RPMI7951 (cell line): Measurements from ENCODE around the gene ATP5F1D. TPM values are rescaled to one million over a fixed set of nuclear protein-coding genes. Genes with fewer than 3 reads are reported as not detected.

Experiments used
- DNase-seq: peaks from one replicate; pipeline ENCODE4 v3.0.0-alpha.2; 2012; ENCODE audit warnings: low read depth
- total RNA-seq: library from RNA; depleted of rRNA; stranded (reverse); fragments of >200 nt; shearing (Covaris generic); gene quantifications from 2 replicates; pipeline ENCODE4 v1.2.3, GENCODE V29; 2014; rRNA removed

Gene ATP5F1D
- total RNA-seq, 1 experiment from 2014 or later, result 41.8 TPM

DNA sequence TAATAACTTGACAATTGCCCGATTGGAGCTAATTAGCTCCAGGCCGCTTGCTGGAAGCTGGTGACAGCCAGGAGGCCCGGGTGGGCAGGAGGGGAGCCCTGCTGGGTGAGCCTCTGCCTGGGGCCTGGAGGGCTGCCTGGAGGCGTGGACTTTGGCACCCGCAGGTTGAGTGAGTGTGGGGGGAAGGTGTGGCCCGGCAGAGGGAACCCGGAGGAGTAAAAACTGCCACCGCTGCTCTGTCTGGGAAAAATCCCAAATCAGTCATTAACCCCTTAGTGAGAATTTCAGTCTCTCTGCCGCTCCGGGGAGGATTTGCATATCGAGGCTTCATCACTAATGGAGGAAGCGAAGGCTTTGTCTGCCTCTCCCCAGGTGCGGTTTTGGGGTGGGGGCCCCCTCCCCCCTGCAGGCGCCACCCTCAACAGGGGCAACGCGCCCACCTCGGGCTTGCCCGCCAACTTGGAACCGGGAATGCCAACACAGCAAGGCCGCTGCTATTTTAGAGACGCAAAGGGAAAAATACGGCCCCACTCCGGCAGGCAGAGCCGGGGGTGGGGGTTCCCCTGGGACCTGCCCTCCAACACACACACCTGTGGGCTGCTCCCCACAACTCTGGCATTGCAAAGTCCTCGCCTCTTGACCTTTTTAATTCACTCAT lies 50.3 kb downstream of the ATP5F1D start:
- DNase-seq, result no peak

DNA sequence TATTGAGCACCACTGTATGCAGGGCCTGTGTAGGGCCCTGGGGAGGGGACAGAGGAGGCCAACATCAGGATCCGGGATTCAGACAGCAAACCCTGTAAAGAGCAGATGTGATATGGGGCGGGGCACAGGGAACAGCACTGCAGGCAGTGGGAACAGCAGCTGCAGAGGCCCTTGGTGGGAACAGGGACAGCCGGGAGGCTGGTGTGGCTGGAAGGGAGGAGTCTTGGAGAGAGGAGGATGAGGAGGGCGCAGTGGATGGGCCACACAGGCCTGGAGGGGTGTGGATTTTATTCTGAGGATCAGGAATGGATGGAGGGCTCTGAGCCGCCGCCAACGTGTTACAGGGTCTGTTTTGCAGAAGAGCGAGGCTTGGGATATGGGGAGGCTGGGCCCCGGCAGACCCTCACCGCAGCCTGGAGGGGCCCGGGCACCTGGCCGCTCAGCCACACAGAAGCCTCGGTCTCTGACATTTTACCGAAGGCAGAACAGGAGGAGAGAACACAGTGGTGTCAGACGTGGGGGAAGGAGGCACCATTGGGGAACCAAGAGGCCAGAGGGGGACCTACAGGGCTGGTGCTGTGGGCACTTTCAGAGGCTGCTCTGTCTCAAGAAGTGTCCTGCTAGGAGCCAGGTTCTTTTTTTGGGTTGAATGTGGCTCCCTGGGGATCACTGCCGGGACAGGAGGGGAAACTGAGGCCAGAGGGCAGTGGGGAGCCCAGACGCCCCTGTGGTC lies 51.0 kb downstream of the ATP5F1D start:
- no peak for DNase-seq

DNA sequence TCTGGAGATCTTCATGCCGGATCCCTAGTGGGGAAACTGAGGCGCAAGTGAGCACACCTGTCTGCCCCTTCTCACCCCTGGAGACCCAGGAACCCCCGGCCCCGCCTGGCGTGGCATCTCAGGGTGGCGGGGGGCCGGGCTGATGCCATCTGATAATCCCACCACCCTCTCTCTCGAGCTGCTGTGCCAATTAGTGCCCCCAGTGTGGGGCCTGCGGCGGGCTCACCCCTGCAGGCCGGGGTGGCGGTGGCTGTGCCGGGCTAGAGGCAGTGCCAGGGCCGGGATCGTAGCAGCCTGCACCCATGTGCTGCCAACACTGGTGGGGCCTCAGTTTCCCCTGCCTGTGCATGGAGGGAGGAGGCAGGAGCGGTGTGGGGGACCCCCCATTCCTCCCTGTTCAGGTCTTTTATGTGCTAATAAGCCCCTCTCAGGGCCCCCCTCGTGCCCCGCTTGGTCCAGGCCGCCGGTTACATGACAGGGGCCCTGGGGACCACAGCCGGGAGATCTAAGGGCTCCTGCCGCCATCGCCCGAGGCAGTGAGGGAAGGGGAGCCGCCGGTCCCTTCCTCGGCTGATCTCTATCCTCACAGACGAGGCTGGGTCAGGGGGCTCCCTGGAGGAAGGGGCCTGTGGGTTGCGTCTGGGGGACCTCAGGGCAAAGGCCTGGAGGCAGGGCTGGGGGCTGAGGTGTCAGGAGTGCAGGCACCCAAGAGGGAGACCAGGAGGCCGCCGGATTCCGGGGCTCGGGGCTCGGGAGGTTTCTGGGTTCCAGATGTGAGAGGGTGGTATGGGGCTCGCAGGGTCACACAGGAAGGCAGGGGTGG lies 52.4 kb downstream of the ATP5F1D start:
- DNase-seq, result no peak

Other genes with a start within 250 kb of the ATP5F1D start
- 0.20 and 0.24 TPM in 2 replicates for gene GRIN3B, start 241.3 kb upstream of the ATP5F1D start, total RNA-seq
- gene TMEM259, start 220.6 kb upstream of the ATP5F1D start, total RNA-seq, result 46.9 and 58.0 TPM in 2 replicates
- gene RNU6-2, start 220.2 kb upstream of the ATP5F1D start, total RNA-seq, result not detected in 2 replicates
- 179 and 199 TPM in 2 replicates for gene CNN2, start 215.1 kb upstream of the ATP5F1D start, total RNA-seq
- 1.5 and 3.4 TPM in 2 replicates for gene ABCA7, start 201.6 kb upstream of the ATP5F1D start, total RNA-seq
- gene ARHGAP45, start 174.6 kb upstream of the ATP5F1D start, total RNA-seq, result 0.98 and 1.3 TPM in 2 replicates
- gene POLR2E, start 146.4 kb upstream of the ATP5F1D start, total RNA-seq, result 128 and 158 TPM in 2 replicates
- gene GPX4, start 137.8 kb upstream of the ATP5F1D start, total RNA-seq, result 386 and 470 TPM in 2 replicates
- gene SBNO2, start 67.5 kb upstream of the ATP5F1D start, total RNA-seq, result 12.1 and 16.3 TPM in 2 replicates
- 19.8 and 34.9 TPM in 2 replicates for gene STK11, start 36.0 kb upstream of the ATP5F1D start, total RNA-seq
- 0.48 and 0.88 TPM in 2 replicates for gene CBARP, start 3.7 kb upstream of the ATP5F1D start, total RNA-seq
- 3.2 and 4.1 TPM in 2 replicates for gene MIDN, start 6.8 kb downstream of the ATP5F1D start, total RNA-seq
- gene CIRBP, start 27.6 kb downstream of the ATP5F1D start, total RNA-seq, result 44.2 and 66.8 TPM in 2 replicates
- 57.6 and 92.0 TPM in 2 replicates for gene FAM174C, start 33.8 kb downstream of the ATP5F1D start, total RNA-seq
- not detected in 2 replicates for gene EFNA2, start 44.1 kb downstream of the ATP5F1D start, total RNA-seq
- gene NDUFS7, start 142.2 kb downstream of the ATP5F1D start, total RNA-seq, result 99.1 and 139 TPM in 2 replicates
- 15.3 and 24.9 TPM in 2 replicates for gene GAMT, start 159.8 kb downstream of the ATP5F1D start, total RNA-seq
- gene DAZAP1, start 165.8 kb downstream of the ATP5F1D start, total RNA-seq, result 43.9 and 88.3 TPM in 2 replicates
- 1,276 and 1,680 TPM in 2 replicates for gene RPS15, start 196.6 kb downstream of the ATP5F1D start, total RNA-seq
- gene APC2, start 208.4 kb downstream of the ATP5F1D start, total RNA-seq, result not detected in 2 replicates
- gene C19orf25, start 237.5 kb downstream of the ATP5F1D start, total RNA-seq, result 25.2 and 27.1 TPM in 2 replicates
- 0.39 and 5.5 TPM in 2 replicates for gene PCSK4, start 248.6 kb downstream of the ATP5F1D start, total RNA-seq
- 3.3 and 4.2 TPM in 2 replicates for gene REEP6, start 249.4 kb downstream of the ATP5F1D start, total RNA-seq